ENCODE measurements around the gene AKNA.

Gene AKNA

DNA sequence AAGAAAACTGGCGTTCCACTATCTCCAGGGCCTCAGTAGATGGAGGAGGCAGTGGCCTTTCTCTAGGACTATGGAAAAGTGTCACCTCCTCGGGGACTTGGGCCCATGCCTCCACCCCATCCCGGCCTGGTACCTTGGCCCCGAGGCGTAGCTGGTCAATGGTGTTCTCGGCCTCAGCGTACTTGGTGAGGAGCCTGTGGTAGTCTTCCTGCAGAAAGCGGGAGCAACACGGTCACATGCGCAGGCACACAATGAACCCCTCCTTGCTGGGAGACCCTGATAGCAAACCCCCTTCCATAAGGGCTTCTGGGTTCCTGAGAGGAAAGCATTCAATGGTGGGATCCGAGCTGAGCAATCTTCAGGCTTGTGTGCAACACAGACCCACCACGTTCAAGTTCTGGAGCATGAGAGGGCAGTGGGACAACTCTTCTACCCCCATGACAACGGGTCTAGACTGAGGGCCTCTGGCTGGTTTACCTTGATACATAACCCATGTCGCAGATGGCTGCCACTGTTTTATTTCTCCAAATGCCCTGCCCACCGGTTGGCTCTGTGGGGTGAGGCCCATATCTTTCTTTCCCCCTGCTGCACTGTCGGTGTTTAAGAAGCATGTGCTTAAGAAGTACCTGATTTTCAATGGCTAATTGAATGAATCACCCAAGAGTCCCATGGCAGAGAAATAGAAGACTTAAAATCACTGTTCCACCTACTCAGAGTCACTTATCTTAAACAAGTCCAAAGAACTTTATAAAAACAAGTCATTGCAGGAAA lies 13.6 kb downstream of the AKNA start:
- DNase-seq (ENCODE audit: low read depth), result no peak

DNA sequence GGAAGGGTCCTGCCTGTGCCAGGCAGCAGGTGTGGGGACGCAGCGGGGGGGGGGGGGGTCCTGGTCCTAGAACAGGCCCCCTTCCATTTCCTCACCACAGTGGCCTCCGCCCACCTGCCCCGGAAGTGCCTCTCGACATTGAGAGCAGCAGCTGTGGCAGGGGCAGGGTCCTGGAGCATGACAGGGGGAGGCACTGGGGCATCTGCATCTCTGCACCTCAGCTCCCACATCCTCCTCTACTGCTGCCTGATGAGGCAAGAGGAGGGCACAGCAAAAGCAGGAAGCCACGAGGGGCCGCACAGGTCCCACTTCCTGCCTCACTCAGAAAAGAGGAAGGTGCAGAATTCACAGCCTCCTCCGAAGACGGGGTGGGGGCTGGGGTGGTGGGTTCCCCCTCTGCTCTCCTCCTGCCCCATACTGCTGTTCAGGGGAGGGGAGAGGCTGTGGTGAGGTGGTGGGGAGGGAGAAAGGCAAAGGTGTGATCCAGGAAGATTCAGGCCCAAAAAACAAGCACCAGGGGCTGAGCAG lies 14.8 kb downstream of the AKNA start:
- DNase-seq (ENCODE audit: low read depth), result peak; percentile 58

DNA sequence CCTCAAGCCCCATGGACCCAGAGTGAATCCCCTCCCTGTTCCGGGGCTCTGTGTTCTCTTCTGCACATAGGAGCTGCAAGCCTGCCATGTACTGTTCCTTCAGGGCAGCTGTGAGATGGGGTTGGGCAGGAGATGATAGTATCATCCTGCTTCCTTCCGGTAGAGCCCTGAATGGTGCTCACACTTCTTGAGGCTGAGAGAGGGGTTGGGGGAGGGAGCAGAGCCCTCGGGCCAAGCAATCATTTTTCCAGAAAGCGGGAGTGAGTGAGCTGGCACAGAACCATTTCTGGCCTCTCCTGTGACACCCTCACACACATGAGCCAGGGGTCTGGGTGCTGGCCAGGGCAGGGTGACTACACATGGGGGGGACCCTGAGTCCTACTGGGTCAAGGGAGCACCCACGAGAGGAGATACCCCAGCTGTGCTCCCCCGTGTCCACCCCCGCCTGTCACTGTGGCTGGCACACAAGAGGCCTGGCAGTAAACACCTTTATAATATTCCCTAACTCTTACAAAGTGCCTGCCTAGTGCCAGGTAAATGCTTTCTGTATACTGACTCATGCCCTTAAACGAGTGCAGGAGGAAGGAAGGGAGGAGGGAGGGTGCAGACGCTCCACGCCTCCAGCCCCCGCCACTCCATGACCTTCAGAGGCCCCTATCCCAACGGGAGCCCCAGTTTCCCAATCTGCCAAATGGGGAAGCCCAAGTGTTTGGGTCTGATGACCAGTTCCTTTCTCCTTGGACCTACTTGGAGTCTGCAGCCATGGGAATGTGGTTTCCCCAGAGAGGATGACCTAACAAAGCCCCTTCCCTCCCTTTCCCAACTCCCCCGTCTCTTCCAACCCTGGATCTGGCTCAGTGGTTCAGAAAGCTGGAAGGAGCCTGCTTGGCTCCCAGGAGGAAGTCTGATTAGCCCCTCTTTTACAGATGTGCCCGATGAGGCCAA lies 15.5 kb downstream of the AKNA start:
- no peak for DNase-seq (ENCODE audit: low read depth)

DNA sequence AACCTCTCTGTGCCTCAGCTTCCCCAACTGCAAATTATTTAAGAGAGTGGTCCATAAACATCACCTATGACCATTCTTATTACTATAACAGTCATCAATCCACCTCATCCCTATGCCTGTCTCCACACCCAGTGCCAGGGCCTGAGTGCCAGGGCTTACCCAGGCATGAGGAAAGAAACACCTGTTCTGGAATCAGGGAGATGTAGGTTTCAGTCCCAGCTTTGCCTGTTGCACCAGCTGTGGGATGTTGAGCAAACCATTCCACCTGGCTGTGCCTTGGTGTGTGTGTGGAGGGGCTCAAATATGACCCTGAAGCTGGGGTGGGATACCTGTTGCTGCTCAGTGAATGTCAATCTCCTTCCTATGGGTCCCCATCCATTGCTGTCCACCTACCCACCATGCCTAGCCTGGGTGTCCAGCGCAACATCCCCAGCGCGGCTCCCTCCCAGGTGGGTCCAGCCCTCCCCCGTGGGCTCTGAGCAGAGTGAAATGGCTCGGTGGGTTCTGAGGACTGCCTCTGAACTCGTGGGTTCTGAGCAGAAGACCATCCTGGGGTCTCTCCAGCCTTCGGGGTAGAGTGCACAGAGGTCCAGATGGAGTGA lies 16.3 kb downstream of the AKNA start:
- DNase-seq (ENCODE audit: low read depth), result no peak

DNA sequence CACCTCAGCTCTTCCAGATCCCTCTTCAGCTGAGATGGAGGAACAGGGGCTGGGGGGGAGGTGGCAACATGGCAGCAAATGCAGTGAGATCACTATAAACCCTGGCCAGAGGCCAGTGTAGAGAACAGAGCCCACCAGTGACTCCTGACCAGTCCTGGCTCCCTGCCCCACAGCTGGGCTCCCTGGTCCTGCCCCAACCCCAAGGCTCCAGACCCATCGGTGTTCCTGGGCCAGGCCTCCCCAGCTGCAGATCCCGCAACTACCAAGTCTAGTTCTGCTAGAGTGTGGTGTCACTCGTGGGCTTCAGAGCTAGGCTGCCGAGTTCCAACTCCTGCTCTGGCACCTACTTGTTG lies 16.8 kb downstream of the AKNA start:
- DNase-seq (ENCODE audit: low read depth), result no peak

DNA sequence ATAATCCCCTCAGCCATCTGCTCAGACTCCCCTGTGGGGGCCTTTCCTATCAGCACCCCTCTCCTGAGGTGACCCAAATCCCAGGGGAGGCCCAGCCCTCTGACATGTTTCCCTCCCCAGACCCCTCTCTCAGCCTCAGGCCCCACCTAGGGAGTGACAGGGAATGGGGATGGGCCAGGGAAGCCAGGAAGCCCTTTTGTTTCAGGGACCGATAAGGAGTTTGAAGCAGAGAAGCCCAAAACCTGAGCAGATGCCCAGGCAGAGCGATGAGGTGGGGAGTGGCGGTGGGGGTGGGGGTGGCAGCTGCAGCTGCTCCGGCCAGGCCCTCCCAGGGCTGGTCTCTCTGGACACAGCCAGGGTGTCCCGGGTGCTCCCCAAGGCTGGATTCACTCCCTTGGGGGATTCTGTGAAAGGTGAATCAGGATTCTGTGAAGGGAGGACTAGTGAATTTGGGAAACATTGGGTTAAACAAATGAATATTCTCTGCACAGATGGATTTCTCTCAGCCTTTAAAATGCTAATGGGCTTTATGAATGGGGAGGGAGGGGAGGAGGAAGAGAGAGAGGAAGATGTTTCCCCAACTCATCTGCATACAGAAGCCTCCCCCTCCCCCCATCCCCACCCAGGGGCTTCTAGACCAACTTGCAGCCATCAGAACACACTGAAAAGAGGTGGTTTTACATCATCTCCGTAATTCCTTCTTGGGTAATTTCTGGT lies 17.4 kb downstream of the AKNA start:
- DNase-seq (ENCODE audit: low read depth), result no peak

DNA sequence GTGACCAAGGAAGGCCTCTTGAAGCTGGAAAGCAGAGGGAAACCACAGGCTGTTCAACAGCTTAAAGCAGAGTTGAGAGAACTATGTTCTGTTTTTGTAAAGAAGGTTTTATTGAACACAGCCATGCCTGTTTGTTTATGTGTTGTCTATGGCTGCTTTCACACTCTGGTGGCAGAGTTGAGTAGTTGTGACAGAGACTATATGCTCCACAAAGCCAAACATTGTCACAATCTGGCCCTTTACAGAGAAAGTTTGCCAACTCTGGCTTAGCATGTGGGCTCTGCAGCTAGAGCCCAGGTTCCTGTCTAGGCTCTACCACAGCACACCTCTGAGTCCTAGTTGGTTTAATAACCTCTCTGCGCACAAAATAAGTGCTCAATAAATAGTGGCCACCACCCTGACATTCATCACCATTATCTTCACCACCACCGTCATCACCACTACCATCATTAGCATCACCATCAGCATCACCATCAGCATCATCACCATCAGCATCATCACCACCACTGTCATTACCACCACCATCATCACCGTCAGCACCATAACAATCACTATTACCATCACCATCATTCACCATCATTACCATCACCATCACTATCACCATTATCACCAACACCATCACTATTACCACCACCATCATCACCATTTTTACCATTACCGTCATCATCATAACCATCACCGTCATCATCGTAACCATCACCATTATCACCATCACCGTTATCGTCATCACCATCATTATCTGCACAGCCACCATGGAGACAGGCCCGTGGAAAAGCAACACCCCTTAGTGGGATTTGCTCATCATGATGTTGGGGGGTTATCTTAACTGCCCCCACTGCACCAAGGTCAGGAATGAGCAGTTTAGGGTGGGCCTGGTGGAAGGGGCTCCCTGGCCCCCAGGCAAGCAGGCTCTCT lies 18.3 kb downstream of the AKNA start:
- no peak for DNase-seq (ENCODE audit: low read depth)

DNA sequence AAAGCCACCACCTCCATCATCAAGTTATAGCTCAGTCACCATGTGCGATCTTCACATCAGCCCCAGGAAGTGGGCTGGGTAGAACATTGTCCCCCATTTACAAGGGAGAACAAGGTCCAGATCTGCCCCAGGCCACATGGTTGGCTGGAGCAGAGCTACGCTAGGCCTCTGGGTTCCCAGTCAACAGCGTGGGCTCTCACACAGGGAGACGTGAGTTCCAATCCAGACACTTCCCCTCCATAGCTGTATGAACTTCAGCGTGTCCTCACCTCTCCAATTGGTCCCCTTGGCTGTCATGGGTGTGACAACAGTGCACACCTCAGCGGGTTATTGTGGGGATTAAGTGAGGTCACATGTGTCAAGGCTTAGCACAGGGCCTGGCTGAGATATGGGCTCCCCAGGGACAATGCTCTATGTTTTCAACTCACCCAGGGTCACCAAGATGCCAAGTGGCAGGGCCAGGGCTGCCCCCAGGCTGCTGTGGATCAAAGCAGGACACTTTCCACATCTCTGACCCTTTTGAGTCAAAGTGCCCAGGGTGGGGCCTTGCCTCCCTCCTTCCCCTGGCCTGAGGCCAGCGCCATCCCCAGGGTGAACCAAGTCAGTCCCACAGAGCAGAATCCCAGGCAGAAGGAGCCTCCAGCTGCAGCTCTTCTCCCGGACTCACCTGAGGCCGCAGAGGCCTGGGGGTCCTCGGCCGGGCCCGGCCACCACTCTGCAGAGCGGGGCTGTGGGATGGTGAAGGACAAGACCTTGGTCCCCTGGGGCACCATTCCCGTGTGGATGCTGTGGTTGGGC lies 19.8 kb downstream of the AKNA start:
- DNase-seq (ENCODE audit: low read depth), result no peak

DNA sequence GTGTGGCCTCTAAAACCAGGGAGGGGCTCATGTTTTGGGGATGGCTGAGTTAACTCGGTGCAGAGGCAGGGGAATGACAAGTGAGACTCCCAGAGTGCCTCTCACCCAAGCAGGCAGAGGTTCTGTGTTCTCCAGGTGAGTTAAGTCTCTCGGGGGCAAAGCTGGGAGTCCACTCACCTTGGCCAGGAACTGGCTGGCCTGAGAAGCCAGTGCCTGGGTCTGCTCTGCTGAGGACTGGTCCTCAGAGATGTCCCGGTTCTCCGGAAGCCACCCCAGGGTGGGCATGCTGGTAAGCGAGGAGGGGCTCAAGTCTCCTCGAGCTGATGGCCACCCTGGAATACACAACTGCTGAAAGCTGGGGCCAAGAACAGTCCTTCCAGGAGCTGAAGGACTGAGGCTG lies 20.4 kb downstream of the AKNA start:
- DNase-seq (ENCODE audit: low read depth), result no peak

DNA sequence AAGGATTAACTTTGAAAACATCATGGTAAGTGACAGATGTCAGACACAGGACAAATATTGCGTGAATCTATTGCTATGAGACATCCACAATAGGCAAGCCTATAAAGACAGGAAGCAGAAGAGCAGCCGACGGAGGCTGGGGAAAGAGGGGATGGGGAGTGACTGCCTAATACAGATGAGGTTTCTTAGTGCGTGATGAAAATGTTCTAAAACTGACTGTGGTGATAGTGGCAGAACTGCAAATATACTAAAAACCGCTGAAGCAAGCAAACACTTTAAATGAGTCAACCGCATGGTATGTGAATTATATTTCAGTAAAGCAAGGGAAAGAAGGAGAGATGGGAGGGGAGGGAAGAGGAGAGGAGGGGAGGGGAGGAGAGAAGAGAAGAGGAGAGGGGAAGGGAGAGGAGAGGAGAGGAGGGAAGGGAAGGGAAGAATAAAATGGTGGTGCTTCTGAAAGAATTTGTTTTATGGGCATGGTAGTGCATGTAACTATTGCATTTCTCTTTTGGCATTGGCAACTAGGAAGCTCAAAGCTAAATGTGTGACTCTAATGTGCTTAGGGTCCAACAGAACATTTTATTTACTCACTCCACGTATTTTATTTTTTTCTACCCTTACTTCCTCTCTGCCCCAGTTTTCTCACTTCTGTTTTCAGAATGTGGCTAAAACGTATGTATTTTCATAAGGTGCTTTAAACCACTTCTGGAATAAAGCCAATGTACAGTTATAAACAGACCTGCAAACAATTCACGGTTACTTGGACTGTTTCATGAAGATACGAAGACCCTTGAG lies 21.3 kb downstream of the AKNA start:
- DNase-seq (ENCODE audit: low read depth), result no peak

DNA sequence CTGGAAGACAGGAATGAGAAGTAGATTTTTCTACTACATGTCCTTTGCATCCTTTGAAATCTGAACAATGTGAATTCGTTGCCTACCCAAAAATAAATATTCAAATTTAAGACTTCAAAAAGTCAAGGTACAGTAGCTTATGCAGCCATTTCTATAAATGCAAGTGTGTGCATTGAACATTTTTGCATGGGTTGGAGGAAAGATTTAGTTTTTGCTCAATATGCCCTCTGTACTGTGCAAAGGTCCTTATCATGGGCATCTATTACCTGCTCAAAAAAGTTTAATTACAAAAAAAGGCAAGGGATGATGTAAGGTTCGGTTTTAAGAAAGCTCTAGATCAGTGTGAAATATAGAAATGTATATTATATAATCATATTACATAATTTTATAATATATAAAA lies 22.6 kb downstream of the AKNA start:
- DNase-seq (ENCODE audit: low read depth), result no peak

DNA sequence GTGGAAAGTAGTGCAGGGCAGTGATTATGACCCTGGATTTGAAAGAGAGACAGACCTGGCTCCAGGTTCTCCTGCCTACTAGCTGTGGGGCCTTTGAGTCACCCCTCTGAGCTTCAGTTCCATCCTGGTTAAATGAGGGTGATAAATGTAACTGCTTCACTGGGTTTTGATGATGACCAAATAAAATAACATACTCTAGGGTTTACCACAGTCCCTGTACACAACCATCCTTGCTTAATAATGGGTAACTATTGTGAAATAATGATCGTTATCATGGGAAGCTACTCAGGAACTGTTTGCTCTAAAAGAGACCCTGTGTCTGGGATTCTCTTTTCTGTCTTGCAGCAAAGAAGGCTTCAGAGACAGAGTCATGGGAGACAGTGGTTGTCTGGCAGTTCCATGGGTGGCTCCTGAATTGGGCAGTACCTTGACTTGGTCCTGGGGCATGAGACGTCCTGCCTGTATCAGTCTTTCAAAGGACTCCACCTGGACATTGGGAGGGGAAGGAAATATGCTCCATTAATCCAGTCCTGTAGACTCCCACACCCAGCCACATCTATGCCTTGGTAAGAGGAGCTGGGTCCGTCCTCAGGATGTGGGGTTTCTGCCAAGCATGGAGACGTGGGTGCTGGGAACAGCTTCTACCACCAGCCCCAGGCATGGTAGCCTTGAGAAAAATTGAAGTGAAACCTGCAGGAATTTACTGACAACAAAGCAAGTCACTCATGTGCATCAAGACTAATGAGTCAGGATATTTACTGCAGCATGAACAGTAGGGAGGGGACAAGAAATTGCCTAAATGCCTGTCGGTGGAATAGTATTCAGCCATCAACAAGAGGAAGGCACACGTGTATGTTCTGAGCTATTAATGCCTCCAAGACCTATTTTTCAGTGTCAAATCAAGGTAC lies 23.4 kb downstream of the AKNA start:
- DNase-seq (ENCODE audit: low read depth), result no peak

DNA sequence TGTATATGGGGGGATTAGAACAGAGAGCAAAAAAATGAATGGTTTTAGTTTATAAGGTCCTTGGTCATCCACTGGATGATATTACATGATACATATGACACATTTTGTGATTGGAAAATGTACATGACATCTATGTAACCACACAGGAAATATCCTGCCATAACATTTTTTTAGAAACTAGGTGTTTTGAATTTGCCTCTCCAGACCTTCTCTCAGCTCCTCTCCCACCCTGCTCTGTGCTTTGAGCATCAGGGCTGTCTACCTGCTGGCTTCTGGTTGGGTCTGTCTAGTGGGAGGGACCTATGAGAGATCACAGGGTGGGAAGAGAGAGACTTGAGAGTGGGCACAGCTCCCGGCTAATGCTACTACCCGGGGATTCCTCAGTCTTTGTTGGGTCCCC lies 24.4 kb downstream of the AKNA start:
- no peak for DNase-seq (ENCODE audit: low read depth)

DNA sequence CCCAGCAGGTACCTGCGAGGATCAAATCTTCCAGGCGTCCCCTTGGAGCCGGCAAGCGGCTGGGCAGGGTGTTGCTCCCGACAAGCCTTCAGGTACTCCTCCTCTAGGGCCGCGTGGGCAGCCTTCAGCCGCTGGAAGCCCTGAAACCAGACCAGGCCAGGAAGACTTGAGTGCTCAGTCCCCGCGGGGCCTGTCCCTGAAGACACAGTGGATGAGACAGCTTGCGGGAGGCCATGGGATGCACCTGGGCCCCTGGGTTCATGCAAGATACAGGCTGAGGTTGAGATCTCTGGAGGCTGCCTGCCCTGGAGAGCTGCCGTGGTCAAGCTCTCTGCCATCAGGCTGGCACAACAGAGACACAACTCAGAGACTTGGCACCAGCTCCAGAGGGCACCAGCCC lies 25.4 kb downstream of the AKNA start:
- DNase-seq (ENCODE audit: low read depth), result no peak

DNA sequence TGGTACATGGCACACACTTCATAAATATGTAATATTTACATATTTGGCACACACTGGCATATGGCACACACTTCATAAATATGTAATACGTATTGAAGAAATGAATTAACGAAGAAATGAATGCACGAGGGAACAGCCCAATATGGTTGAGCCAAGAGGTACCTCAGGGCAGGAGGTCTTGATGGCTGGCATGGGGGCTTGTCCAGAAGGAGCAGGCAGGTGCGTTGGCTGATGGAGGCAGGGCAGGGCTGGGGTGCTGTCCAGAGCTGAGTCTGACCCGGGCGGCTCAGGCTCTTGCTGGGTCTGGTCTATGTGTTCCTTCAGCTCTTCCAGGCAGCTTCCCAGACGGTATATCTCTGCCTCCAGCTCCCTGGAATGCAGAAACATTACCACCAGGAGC lies 26.2 kb downstream of the AKNA start:
- no peak for DNase-seq (ENCODE audit: low read depth)

DNA sequence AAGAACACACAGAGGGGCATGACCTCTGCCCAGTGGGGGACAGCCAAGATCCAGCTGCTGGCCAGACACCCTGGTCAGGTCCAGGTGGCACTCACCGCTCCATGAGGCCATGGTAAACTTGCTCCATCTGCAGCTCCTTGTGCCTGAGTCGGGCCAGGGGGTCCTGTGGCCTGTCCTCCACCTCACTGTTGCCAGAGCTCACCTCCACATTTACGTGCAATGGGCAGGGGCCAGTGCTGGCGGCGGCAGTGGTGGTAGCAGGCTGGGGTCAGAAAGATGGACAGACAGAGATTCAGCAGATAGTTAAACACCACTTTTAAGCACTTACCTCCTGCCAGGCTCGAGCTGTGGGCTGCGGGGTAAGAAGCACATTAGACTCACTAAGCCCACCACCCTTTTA lies 28.0 kb downstream of the AKNA start:
- DNase-seq (ENCODE audit: low read depth), result no peak

DNA sequence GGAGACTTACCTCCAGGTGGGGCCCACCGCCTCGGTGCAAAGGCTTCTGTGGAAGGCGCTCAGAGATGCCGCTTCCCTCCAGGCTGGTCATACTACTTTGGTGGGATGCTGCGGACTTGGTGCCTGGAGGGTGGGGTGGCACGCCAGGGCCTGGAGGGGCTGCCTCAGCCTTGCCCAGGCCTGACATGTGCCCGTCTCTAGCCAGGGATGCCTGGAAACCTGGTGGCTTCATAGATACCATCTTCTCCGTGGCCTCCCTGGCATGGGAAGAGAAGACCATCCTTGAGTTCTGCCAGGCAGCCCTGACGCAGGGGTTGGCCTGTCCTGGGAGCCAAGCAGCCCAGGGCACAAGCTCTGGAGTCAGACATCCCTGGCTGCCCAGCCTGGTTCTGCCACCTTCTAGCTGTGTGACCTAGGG lies 29.9 kb downstream of the AKNA start:
- DNase-seq (ENCODE audit: low read depth), result no peak

DNA sequence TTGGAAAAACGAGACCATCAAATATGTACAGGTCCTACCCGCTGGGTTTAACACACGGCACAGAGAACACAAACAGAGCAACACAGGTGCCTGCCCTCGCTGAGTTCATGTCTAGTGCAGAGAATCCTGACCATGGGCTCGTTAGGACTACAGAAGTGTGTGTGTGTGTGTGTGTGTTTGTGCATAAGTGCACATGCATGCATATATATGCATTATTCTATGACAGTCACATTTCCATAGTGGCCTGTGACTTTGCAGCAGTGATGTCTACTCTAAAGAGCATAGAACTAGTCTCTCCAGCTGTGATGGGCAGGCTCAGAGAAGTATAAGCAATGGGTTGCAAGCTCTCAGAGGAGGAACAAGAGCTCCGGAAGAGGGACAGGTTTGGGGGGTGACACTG lies 30.4 kb downstream of the AKNA start:
- DNase-seq (ENCODE audit: low read depth), result no peak
